ENCODE data around the gene CHIT1.
"Not testable (repeated sequence)": the region's sequence is repeated elsewhere in the genome, so short reads cannot be mapped to it uniquely, and the experiment has no call there.

The CHIT1 gene

DNA sequence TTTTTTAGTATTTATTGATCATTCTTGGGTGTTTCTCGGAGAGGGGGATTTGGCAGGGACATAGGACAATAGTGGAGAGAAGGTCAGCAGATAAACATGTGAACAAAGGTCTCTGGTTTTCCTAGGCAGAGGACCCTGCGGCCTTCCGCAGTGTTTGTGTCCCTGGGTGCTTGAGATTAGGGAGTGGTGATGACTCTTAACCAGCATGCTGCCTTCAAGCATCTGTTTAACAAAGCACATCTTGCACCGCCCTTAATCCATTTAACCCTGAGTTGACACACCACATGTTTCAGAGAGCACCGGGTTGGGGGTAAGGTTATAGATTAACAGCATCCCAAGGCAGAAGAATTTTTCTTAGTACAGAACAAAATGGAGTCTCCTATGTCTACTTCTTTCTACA lies 36.7 kb upstream of the CHIT1 start:
- not testable (repeated sequence) for DNase-seq (ENCODE audit: low read depth in 2 of 3, low spot score in 2 of 3)

DNA sequence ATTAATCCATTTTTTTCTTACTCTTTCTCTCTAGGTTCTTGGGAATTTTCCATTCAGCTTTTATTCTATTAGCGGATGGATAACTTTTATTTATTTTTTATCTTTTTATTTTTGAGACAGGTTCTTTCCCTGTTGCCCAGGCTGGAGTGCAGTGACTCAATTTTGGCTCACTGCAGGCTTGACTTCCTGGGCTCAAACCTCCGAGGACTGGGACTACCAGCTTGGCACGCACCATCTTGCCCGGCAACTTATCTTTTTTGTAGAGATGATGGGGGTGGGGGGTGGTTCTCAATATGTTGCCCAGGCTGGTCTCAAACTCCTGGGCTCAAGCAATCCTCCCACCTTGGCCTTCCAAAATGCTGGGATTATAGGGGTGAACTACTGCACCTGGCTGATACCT lies 36.1 kb upstream of the CHIT1 start:
- DNase-seq (ENCODE audit: low read depth in 2 of 3, low spot score in 2 of 3): no peak

DNA sequence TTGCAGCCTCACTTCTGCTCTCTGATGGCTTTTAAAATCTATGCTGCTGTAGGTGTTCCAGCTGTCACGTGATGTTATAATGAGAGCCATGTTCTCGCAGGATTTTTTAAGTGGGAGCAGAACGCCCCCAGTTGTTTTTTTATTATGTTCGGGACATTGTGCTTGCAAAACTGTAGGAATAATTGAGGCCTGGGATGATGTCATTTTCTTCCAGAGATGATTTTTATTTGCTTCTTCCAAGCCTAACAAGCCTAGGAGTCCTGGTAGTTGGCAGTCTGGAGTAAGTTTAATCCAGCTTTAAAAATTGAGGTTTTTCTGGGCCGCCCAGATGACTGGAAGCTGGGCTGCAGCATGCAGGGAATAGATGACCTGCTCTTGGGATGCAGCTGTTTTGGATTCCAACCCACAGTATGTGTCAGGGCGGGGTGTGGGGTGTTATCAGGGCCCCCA lies 34.6 kb upstream of the CHIT1 start:
- no peak for DNase-seq (ENCODE audit: low read depth in 2 of 3, low spot score in 2 of 3)

DNA sequence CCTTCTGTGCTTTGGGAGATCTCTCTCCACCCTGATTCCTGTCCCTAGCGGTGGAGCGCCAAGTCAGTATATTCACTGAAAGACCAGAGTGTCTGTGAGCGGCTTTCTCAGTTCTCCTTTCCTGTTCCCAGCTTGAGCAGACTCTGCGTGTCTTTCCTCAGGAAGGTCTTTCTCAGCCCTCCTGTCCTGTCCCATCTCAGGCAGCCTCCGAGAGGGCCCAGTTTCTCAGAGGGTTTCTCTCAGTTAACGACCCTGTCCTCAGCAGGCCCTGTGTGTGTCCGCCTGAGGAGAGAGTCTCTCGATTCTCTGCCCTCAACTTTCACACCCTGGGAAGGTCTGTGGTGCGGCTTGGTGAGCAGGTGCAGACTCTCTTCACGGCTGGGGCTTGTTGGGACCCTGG lies 34.0 kb upstream of the CHIT1 start:
- DNase-seq (ENCODE audit: low read depth in 2 of 3, low spot score in 2 of 3): no peak

DNA sequence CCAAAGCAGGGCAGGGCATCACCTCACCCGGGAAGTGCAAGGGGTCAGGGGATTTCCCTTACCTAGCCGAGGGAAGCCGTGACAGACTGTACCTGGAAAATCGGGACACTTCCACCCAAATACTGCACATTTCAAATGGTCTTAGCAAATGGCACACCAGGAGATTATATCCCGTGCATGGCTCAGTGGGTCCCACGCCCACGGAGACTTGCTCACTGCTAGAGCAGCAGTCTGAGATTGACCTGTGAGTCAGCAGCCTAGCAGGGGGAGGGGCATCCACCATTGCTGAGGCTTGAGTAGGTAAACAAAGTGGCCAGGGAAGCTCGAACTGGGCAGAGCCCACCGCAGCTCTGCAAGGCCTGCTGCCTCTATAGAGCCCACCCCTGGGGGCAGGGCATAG lies 27.2 kb upstream of the CHIT1 start:
- DNase-seq (ENCODE audit: low read depth in 2 of 3, low spot score in 2 of 3): not testable (repeated sequence)

DNA sequence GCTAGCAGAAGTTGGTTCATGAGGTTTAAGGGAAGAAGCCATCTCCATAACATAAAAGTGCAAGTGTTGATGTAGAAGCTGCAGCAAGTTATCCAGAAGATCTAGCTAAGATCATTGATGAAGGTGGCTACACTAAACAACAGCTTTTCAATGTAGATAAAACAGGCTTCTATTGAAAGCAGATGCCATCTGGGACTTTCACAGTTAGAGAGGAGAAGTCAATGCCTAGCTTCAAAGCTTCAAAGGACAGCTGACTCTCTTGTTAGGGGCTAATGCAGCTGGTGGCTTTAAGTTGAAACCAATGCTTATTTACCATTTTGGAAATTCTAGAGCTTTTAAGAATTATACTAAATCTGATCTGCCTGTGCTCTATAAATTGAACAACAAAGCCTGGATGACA lies 25.3 kb upstream of the CHIT1 start:
- not testable (repeated sequence) for DNase-seq (ENCODE audit: low read depth in 2 of 3, low spot score in 2 of 3)

DNA sequence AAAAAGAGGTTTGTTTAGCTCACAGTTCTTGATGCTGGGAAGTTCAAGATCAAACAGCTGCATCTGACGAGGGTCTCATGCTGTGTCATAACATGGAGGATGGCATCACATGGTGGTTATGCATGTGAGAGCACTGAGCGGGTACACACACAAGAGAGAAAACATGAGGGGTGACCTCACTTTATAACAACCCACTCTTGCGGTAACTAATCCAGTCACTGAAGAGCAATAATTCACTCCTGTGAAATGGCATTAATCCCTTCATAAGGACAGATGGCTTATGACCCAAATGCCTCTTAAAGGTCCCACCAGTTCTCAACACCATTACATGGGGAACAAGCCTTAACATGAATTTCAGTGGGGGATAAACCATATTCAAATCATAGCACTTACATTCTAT lies 23.2 kb upstream of the CHIT1 start:
- no peak for DNase-seq (ENCODE audit: low read depth in 2 of 3, low spot score in 2 of 3)

DNA sequence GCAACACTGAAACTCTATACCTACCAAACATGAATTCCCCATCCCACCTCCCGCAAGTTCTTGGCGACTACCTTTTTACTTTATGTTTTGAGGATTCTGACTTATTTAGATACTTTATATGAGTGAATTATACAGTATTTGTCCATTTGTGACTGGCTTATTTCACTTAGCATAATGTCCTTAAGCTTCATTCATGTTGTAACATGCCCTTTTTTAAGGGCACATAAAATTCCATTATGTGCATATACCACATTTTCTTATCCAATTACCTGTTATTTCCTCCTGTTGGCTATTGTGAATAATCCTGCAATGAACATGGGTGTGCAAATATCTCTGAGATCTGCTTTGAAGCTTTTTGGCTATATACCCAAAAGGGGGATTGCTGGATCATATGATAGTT lies 22.0 kb upstream of the CHIT1 start:
- DNase-seq (ENCODE audit: low read depth in 2 of 3, low spot score in 2 of 3): no peak

DNA sequence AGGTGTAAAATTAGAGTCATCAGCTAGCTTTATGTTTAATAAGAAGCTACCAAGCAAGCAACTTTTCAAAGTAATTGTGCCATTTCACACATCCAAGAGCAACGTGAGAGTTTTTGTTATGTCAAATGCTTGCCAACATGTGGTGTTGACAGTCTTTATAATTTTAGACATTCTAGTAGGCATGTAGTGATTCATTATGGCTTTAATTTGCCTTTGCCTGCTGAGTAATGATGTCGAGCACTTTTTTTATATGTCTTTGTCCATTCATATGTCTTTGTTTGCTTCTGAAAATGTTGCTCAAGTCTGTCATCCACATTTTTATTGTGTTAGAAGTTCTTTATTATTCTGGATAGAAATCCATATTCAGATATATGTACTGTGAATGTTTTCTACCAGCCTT lies 21.4 kb upstream of the CHIT1 start:
- DNase-seq (ENCODE audit: low read depth in 2 of 3, low spot score in 2 of 3): no peak

DNA sequence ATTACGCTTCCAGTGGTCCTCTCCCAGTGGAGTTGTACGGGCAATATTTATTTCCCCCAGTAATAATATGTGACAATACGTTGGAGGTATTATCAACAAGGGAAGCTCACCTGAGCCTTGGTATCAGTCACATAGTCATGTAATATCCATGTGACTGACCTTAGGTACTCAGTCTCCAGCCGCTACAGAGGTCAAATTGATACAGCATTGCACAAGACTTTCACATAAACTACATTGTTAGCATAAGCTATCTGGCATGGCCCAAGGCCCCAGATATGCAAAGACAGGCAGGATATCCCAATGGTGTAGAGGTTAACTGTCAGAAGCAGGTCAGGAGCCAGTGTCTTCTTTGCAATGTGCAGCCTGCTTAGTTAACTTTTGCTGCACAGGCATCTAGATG lies 15.3 kb upstream of the CHIT1 start:
- DNase-seq (ENCODE audit: low read depth in 2 of 3, low spot score in 2 of 3): no peak

DNA sequence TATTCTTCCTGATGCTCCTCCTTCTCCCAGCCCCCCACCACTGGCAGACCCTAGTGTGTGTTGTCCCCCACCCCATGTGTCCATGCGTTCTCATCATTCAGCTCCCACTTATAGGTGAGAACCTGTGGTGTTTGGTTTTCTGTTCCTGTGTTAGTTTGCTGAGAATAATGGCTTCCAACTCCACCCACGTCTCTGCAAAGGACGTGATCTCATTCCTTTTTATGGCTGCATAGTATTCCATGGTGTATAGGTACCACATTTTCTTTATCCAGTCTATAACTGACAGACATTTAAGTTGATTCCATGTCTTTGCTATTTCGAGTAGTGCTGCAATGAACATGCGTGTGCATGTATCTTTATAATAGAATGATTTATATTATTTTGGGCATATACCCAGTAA lies 12.2 kb upstream of the CHIT1 start:
- DNase-seq (ENCODE audit: low read depth in 2 of 3, low spot score in 2 of 3): not testable (repeated sequence)

DNA sequence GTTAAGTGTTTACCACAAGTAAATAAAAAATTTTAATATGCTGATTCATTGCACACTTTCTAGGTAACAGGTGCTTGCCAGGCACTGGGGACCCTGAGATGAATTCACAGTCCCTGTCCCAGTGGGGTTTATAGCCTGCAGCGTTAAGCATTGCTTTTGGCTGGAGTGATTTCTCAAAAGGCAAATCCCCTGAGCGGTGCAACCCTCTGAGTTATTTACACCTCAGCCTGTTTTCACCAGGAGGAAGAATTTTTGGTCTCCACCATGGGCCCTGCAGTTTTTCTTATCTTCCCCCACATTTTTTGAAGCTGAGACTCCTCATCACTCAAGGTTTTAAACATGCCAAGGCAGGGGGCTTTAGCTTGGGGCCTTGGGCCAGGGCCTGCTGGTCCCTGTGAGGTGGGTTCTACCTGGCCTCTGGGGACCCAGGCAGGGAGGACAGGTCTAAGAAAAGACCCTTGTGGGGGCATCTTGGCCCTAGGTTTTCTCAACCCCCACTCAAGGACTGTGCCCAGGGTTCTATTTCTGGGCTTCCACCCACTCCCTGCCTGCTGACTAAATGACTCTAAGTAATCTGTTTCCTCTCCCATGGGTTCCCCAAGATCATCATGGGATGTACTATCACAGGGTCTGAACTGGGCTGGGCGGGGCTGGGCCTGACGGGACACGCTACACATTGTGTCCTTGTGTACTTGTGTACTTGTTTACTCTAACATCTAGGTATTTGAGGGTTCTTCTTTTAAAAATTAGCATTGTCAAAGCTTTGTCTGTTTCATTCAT lies 10.2 kb upstream of the CHIT1 start:
- DNase-seq (ENCODE audit: low read depth in 2 of 3, low spot score in 2 of 3): no peak

DNA sequence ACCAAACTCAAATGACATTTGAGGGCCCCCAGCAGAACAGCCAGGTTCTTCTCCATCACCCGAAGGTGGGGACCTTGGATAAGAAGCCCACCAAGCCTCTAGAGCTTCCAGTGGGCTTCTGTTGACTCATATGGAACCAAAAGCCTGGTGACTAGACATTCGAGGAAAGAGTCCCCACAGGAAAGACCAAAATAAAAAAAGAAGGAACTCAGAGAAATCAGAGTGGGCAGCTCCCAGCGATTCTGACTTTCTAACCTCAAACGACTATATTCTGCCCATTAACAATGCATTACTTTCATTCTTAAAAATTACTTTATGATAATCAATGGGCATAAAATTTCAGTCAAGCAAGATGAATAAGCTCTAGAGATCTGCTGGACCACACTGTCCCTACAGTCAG lies 9.6 kb upstream of the CHIT1 start:
- DNase-seq (ENCODE audit: low read depth in 2 of 3, low spot score in 2 of 3): no peak

DNA sequence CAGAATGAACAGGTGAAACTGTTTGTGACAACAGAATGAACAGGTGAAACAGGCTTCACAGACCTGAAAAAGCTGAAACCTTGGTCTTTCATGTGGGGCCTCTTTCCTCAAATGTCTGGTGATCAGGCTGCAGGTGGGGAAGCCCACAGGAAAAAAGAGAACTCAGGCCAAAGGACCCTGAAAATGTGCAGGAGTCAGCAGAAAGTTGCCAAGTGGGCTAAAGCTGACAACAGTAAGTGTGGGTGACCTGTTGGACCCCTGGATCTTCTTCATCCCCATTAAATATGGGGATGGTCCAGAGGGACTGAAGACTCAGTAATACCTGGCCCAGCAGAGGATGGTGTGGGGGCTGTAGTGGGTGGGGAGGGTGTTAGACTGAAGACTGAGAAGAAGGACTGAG lies 9.1 kb upstream of the CHIT1 start:
- no peak for DNase-seq (ENCODE audit: low read depth in 2 of 3, low spot score in 2 of 3)

DNA sequence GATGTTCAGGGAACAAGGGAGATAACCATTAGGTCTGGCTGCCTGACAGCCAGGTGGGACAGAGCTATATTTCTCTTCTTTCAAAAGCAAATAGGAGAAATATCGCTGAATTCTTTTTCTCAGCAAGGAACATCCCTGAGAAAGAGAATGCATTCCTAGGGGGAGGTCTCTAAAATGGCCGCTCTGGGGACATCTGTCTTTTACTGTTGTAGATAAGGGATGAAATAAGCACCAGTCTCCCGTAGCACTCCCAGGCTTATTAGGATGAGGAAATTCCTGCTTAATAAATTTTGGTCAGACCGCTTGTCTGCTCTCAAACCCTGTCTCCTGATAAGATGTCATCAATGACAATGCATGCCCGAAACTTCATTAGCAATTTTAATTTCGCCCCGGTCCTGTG lies 5.4 kb upstream of the CHIT1 start:
- DNase-seq (ENCODE audit: low read depth in 2 of 3, low spot score in 2 of 3): not testable (repeated sequence)

DNA sequence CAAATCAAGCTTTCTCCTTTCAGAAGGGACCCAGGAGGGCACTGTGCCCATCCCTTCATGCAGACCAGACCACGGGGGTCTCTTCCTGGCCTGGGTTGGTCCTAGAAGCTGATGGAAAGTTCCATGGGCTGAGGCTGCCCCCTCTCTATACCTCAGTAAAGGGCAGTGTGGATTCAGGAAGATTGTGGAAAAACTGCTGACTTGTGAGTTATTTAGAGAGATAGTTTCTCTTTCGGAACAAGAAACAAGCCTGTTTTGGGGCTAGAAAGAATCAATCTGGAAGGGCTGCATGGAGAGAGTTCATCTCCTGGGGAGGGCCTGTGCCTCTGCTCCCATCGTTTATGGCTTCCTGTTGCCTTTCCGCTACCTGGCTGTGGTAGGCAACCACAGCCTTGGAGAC lies 803 bp downstream of the CHIT1 start:
- no peak for DNase-seq (ENCODE audit: low read depth in 2 of 3, low spot score in 2 of 3)

DNA sequence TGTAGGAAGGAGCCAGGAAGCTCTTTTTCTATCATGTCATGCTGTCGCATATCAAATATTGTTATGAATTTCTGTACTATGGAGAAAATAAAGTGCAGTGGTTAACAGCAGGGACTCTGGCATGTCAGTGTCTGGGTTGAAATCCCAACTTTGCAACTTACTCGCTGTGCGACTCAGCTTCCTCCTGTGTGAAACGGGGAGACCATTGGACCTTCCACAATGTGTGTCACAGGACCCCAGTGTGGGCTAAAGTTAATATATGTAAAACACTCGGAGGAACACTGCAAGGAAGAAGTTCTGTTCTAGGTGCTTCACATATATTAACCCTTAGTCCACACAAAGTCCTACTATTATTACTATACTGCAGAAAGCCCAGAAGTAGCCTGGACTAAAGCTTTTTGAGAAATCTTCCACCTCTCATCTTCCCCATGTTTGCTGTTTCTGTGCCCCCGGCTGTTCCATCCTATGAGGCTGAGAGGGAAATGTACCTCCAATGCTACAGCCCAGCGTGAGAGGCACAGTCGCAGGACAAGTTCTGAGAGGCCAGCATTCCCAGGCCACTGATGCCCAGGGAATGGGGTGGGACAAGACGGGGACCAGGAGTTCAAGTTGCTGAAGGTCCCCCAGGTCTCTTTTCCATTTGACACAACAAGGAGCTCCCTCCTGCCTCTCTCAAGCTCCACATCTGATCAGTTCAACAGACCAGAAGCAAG lies 1.9 kb downstream of the CHIT1 start:
- DNase-seq (ENCODE audit: low read depth in 2 of 3, low spot score in 2 of 3): no peak

DNA sequence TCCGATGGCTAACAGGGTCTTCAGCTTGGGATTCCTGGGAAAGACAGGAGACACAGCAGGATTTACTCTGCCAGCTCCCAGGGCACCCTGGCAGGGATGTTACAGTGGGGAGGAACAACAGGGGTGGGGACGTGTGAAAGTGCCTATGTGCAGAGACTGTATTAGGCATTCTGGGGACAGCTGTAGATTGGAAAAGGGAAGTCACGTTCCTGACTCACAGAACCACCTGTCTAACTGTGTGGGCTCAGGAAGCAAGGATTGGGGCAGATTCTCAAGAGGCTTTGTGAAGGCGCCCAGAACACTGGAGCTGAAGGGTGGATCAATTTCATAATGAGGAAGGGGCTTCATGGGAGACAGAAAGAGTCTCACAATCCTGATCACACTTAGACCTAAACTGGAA lies 4.4 kb downstream of the CHIT1 start:
- DNase-seq (ENCODE audit: low read depth in 2 of 3, low spot score in 2 of 3): no peak

DNA sequence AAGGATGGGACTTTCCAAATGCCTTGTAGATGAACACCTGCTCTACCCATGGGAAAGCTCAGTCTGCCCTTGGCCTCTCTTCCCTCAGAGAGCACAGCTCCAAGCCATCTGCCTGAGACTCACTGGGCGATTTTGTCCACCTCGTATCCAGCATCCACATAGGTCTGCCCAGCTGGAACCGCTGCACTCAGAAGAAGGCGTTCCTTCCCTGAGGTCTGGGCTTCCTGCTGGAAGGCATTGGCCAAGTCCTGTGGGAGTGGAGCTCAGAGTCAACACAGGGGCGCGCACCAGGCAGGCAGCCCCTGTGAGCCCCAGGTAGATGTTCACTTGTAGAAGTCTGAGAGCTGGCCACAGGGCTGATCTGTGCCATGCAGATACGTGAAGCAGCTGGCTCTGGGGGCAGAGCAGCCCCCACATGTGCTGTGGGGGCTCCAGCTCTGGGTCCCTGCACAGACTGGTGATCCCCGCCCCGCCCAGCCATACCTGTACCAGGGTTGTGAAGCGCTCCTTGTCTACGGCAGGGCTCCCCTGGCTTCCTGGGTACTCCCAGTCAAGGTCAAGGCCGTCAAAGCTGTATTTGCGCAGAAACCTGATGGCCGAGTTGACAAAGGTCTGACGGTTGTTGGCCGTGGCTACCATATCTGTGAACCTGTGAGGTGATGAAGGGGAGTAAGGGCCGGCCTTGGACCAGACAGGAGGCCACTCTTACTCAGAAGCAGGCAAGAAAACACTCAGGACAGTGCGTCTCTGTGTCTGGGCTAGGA lies 6.3 kb downstream of the CHIT1 start:
- DNase-seq (ENCODE audit: low read depth in 2 of 3, low spot score in 2 of 3): no peak

DNA sequence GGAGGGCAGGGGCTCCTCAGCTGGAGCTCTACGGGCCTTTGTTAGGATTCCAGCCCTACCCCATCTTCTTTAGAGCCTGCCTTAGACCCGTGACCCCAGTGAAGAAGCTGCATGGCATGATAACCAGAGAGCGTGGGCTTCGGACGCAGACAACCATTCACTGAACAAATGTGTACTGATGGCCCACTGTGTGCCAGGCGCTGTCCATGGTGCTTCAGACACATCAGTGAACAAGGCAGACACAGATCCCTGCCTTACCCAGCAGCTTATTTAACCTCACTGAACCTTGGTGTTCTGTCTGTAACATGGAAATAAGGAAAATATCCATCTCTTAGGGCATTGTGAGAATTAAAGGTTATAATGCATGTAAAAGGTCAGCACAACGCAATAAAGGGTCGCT lies 9.5 kb downstream of the CHIT1 start:
- DNase-seq (ENCODE audit: low read depth in 2 of 3, low spot score in 2 of 3): no peak

DNA sequence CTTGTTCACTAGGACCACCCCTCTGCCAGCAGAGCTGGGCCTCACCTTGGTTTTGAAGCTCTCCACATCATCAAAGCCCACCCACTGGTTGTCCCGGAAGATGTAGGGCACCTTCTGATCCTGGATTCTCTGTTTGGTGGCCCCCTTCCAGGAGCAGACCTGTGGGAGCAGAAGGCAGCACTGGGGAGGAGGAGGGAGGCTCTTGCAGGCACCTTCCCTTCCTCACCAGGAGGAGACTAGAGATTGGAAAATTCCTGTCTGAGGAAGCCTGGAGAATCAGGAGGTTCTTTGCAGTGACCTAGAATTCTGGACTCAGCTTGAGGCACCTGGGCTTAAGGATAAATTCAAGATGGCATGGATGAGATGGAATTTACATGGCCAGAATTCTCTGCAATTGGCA lies 10.3 kb downstream of the CHIT1 start:
- no peak for DNase-seq (ENCODE audit: low read depth in 2 of 3, low spot score in 2 of 3)

DNA sequence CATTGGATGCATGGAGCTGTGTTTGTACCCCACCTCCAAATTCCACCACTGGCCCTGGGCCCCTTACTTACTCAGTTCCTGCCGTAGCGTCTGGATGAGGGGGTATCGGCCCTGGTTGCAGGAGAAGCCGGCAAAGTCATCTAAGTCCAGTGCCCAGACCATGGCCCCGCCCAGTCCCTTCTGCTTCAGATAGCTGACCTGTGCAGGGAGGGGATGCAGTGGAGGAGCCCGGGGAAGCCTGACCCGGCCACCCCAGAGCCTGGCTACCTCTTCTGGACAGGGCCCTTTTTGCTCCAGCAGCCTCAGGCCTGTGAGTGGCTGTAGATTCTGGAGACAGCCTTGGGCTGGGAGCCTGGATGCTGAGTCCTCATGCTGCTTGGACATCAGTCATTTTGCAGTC lies 11.8 kb downstream of the CHIT1 start:
- DNase-seq (ENCODE audit: low read depth in 2 of 3, low spot score in 2 of 3): no peak
